HCT116 (cell line): Measurements from ENCODE around the gene CSGALNACT2.

Experiments used
- CTCF ChIP-seq, 3 experiments: fragments of 200-600 bp in 1 of 3; sonication (generic) in 1 of 3; IDR thresholded peaks in 2 of 3; conservative IDR thresholded peaks in 1 of 3; 2 replicates each; pipeline ENCODE4 v1.5.1; 2012 to 2017; ENCODE audit warnings: low read depth in 2 of 3, low read length in 2 of 3, antibody characterized with exemption in 1 of 3, borderline replicate concordance in 1 of 3, control low read depth in 1 of 3, mild to moderate bottlenecking in 1 of 3, mixed read lengths in 1 of 3, mixed run types in 1 of 3, moderate library complexity in 1 of 3; ENCODE audit not compliant: insufficient read depth in 1 of 3
- EGR1 ChIP-seq: IDR thresholded peaks from 2 replicates; pipeline ENCODE4 v1.6.1; 2012; ENCODE audit warnings: low read depth
- EZH2 ChIP-seq: fragments of 200-600 bp; sonication (generic); IDR thresholded peaks from 2 replicates; pipeline ENCODE4 v1.6.1; 2017; ENCODE audit warnings: antibody characterized with exemption, mixed run types
- POLR2A ChIP-seq: IDR thresholded peaks from 2 replicates; pipeline ENCODE4 v1.7.0; 2011; ENCODE audit warnings: borderline replicate concordance; ENCODE audit not compliant: insufficient read depth, insufficient read length; ENCODE audit errors: extremely low read depth
- RAD21 ChIP-seq: IDR thresholded peaks from 2 replicates; pipeline ENCODE4 v1.6.1; 2012; ENCODE audit warnings: low read depth, mild to moderate bottlenecking
- REST ChIP-seq: IDR thresholded peaks from 2 replicates; pipeline ENCODE4 v1.6.1; 2012; ENCODE audit warnings: low read depth
- SIN3A ChIP-seq: IDR thresholded peaks from 2 replicates; pipeline ENCODE4 v1.6.1; 2012; ENCODE audit warnings: low read depth
- SRF ChIP-seq: IDR thresholded peaks from 2 replicates; pipeline ENCODE4 v1.6.1; 2012; ENCODE audit warnings: low read depth
- YY1 ChIP-seq: IDR thresholded peaks from 2 replicates; pipeline ENCODE4 v1.6.1; 2011; ENCODE audit warnings: low read length, low read depth, moderate library complexity, mild to moderate bottlenecking; ENCODE audit not compliant: insufficient replicate concordance; ENCODE audit errors: extremely low read depth
- ZBTB33 ChIP-seq: IDR thresholded peaks from 2 replicates; pipeline ENCODE4 v1.6.1; 2011; ENCODE audit warnings: mild to moderate bottlenecking, low read length, moderate library complexity; ENCODE audit not compliant: insufficient replicate concordance; ENCODE audit errors: extremely low read depth
- ZFX ChIP-seq: fragments of 450-650 bp; IDR thresholded peaks from 2 replicates; pipeline ENCODE4 v1.6.1; 2017

GRCh38 chr10:43230101-43230908 lies 92.1 kb downstream of the CSGALNACT2 start:
- TF ChIP-seq EZH2 (no peak), ZFX (no peak), CTCF (IDR thresholded peaks at IDR 0.05 in 2 of 3, conservative IDR thresholded peaks at IDR 0.05 in 1 of 3; ENCODE audit: borderline replicate concordance in 1 of 3, insufficient read depth in 1 of 3, low read depth in 2 of 3, low read length in 2 of 3) (no peak), SRF (no peak), RAD21 (no peak), REST (no peak), SIN3A (no peak), ZBTB33 (no peak), EGR1 (no peak), POLR2A (no peak), YY1 (no peak)
